HepG2 (cell line): ENCODE measurements around the gene CEP19. TPM values are rescaled to one million over a fixed set of nuclear protein-coding genes. Genes with fewer than 3 reads are reported as not detected.

Experiments
- AGO1 ChIP-seq: fragments of 200-400 bp; formaldehyde crosslinking; IDR thresholded peaks from 2 replicates; pipeline ENCODE4 v1.6.1; 2017; ENCODE audit warnings: mild to moderate bottlenecking, low read depth, low read length, moderate library complexity; ENCODE audit not compliant: poor library complexity, severe bottlenecking
- ARHGAP35 ChIP-seq: sonication (generic); formaldehyde crosslinking; IDR thresholded peaks from 2 replicates; pipeline ENCODE4 v1.9.0; 2022; ENCODE audit warnings: mild to moderate bottlenecking, inconsistent platforms, moderate library complexity, missing genetic modification reagents, borderline replicate concordance
- ATF7 ChIP-seq, 2 experiments: fragments of 450-650 bp in 1 of 2; sonication (generic) in 1 of 2; formaldehyde crosslinking in 1 of 2; IDR thresholded peaks; 2 replicates each; pipeline versions ENCODE4 v1.4.0 to v1.6.1; 2016 to 2020; ENCODE audit warnings: antibody characterized with exemption in 1 of 2, mild to moderate bottlenecking in 1 of 2, missing genetic modification reagents in 1 of 2
- BRD4 ChIP-seq: sonication (generic); formaldehyde crosslinking; IDR thresholded peaks from 2 replicates; pipeline ENCODE4 v1.4.0; 2020; ENCODE audit warnings: missing genetic modification reagents
- DNMT1 ChIP-seq: sonication (generic); formaldehyde crosslinking; IDR thresholded peaks from 2 replicates; pipeline ENCODE4 v1.5.1; 2020; ENCODE audit warnings: mild to moderate bottlenecking, missing genetic modification reagents
- FOSL2 ChIP-seq: sonication (generic); formaldehyde crosslinking; IDR thresholded peaks from 2 replicates; pipeline ENCODE4 v1.4.0; 2020; ENCODE audit warnings: missing genetic modification reagents
- JDP2 ChIP-seq: sonication (generic); formaldehyde crosslinking; IDR thresholded peaks from 2 replicates; pipeline ENCODE4 v1.8.1; 2022; ENCODE audit warnings: missing genetic modification reagents, borderline replicate concordance
- KLF9 ChIP-seq: IDR thresholded peaks from 2 replicates; pipeline ENCODE4 v1.6.1; 2016; ENCODE audit warnings: low read depth
- MZF1 ChIP-seq: sonication (generic); formaldehyde crosslinking; IDR thresholded peaks from 2 replicates; pipeline ENCODE4 v1.8.1; 2023; ENCODE audit warnings: mild to moderate bottlenecking, missing genetic modification reagents, borderline replicate concordance
- NFIB ChIP-seq: sonication (generic); formaldehyde crosslinking; IDR thresholded peaks from 2 replicates; pipeline ENCODE4 v1.9.0; 2021; ENCODE audit warnings: missing genetic modification reagents, mild to moderate bottlenecking, borderline replicate concordance
- NFKB2 ChIP-seq: sonication (generic); formaldehyde crosslinking; IDR thresholded peaks from 2 replicates; pipeline ENCODE4 v1.4.0; 2020; ENCODE audit warnings: missing genetic modification reagents, borderline replicate concordance
- RARG ChIP-seq: sonication (generic); formaldehyde crosslinking; IDR thresholded peaks from 2 replicates; pipeline ENCODE4 v1.4.0; 2020; ENCODE audit warnings: low read depth, mild to moderate bottlenecking, missing genetic modification reagents
- TARDBP ChIP-seq: sonication (generic); formaldehyde crosslinking; IDR thresholded peaks from 2 replicates; pipeline ENCODE4 v1.8.0; 2022; ENCODE audit warnings: mild to moderate bottlenecking, missing genetic modification reagents
- ZFP82 ChIP-seq: sonication (generic); formaldehyde crosslinking; IDR thresholded peaks from 2 replicates; pipeline ENCODE4 v1.5.1; 2020; ENCODE audit warnings: mild to moderate bottlenecking, missing genetic modification reagents, borderline replicate concordance
- ZNF350 ChIP-seq: sonication (generic); formaldehyde crosslinking; IDR thresholded peaks from 2 replicates; pipeline ENCODE4 v1.4.0; 2020; ENCODE audit warnings: mild to moderate bottlenecking, low read depth, missing genetic modification reagents, borderline replicate concordance
- ZNF382 ChIP-seq: sonication (generic); formaldehyde crosslinking; IDR thresholded peaks from 2 replicates; pipeline ENCODE4 v1.5.0; 2020; ENCODE audit warnings: missing genetic modification reagents, mild to moderate bottlenecking, borderline replicate concordance
- ZNF468 ChIP-seq: sonication (generic); formaldehyde crosslinking; IDR thresholded peaks from 2 replicates; pipeline ENCODE4 v1.8.0; 2022; ENCODE audit warnings: mild to moderate bottlenecking, moderate library complexity, missing genetic modification reagents
- ZNF644 ChIP-seq: IDR thresholded peaks from 2 replicates; pipeline ENCODE4 v1.6.1; 2016; ENCODE audit warnings: low read depth
- ZNF672 ChIP-seq: sonication (generic); formaldehyde crosslinking; IDR thresholded peaks from 2 replicates; pipeline ENCODE4 v1.8.1; 2022; ENCODE audit warnings: missing genetic modification reagents
- ZNF709 ChIP-seq: sonication (generic); formaldehyde crosslinking; IDR thresholded peaks from 2 replicates; pipeline ENCODE4 v1.5.0; 2020; ENCODE audit warnings: mild to moderate bottlenecking, missing genetic modification reagents
- ZNF781 ChIP-seq: sonication (generic); formaldehyde crosslinking; IDR thresholded peaks from 2 replicates; pipeline ENCODE4 v1.5.1; 2020; ENCODE audit warnings: borderline replicate concordance, mild to moderate bottlenecking, missing genetic modification reagents; ENCODE audit errors: not compliant biosample characterization
- polyA plus RNA-seq, 8 experiments: library from polyadenylated mRNA; depleted of rRNA in 3 of 8; stranded (reverse) in 7 of 8; unstranded in 1 of 8; fragments of >200 nt; fragmentation: Illumina TruSeq in 4 of 8; extraction: Trizol in 4 of 8; gene quantifications; 2 replicates each; pipeline versions ENCODE4 v1.2.1 to v1.2.3, GENCODE V29; 2011 to 2016; ENCODE audit warnings: low read depth in 4 of 8, missing spikeins in 1 of 8, mixed read lengths in 1 of 8; ENCODE audit not compliant: insufficient read depth in 1 of 8
- total RNA-seq, 5 experiments: library from RNA; depleted of rRNA; stranded (reverse); fragments of >200 nt; fragmentation: Illumina TruSeq; extraction: Trizol; gene quantifications; 2 replicates each; pipeline ENCODE4 v1.2.3, GENCODE V29; 2016; ENCODE audit warnings: low read depth in 1 of 5
- TF ChIP-seq, protein P1 (sequence below): sonication (generic); formaldehyde crosslinking; IDR thresholded peaks from 2 replicates; pipeline ENCODE4 v1.8.1; 2023; ENCODE audit warnings: mild to moderate bottlenecking, moderate library complexity, missing genetic modification reagents
- TF ChIP-seq, protein P2 (sequence below): sonication (generic); formaldehyde crosslinking; IDR thresholded peaks from 2 replicates; pipeline ENCODE4 v1.5.0; 2020; ENCODE audit warnings: mild to moderate bottlenecking, missing genetic modification reagents, moderate library complexity
- TF ChIP-seq, protein P3 (sequence below): sonication (generic); formaldehyde crosslinking; IDR thresholded peaks from 2 replicates; pipeline ENCODE4 v1.8.1; 2023; ENCODE audit warnings: missing genetic modification reagents, inconsistent platforms, borderline replicate concordance

CEP19 gene
- total and polyA plus RNA-seq, 2 of the 13 experiments (the other 11 are each of a cell fraction or from before 2014, with no cell fraction given), result 0.48 to 1.2 TPM

DNA sequence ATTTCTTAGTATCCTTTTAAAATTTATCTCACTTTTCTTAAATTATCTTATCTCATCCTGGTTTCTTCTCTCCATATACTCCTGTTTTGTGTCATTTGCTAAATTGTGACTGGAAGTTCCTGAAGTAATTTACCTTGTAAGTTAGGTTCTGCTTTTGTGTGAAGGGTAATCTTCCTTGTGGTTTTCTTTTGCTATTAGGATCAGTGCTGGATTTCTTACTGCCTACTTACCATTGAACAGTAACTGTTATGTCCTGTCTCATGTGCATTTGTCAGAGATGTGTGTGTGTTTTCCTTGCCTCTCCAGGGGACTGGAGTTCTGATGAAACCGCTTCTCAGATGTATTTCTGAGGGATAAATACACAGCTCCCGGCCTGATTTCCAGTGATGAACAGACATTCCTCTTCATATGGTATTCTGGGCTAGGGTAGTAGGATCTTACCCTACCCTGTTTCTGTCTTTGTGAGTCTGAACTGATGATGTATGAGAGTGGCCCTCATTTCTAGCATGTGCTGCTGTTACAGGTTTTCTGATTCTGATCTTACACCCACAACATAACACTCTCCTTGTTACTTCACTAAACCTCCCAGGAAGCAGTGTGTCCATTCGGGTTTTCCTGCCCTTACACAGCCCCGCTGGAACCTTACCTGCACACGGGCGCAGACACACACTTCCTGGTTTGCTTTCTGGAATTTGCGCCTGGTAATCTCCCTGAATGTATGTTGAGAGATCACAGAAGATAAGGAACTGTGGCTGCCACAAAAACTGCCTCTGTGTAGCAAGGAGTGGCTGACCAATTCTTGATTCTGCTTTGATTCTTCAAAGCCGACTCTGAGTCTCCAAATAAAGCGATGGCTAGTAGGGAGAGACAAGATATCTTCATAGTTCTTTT lies 42.3 kb upstream of the CEP19 start (continued):
- peak; percentile 19; the same call in 1 of the 2 replicates for TF ChIP-seq TARDBP
- TF ChIP-seq ZNF382, result no peak
- no peak for TF ChIP-seq DNMT1 (CRISPR knock-in tag)
- TF ChIP-seq FOSL2 (CRISPR knock-in tag), result peak; percentile 17; the same call in 1 of the 2 replicates
- no peak for TF ChIP-seq ZNF709 (CRISPR knock-in tag)
- TF ChIP-seq, protein P1, sequence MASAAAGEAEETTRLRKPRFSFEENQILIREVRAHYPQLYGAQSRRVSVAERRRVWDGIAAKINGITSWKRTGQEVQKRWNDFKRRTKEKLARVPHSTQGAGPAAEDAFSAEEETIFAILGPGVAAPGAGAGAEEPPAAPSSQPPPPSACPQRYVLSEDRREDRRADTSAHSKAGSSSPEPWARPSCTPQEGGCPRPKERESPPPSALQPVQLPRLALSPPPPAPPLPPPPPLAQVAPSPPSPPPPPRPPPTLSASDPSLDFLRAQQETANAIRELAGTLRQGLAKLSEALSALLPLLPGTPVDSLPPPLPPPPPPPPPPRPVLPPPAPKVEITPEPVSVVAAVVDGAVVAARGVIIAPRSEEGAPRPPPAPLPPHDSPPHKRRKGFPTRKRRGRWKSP (CRISPR knock-in tag), result peak; percentile 53; the same call in 1 of the 2 replicates
- TF ChIP-seq, protein P2, sequence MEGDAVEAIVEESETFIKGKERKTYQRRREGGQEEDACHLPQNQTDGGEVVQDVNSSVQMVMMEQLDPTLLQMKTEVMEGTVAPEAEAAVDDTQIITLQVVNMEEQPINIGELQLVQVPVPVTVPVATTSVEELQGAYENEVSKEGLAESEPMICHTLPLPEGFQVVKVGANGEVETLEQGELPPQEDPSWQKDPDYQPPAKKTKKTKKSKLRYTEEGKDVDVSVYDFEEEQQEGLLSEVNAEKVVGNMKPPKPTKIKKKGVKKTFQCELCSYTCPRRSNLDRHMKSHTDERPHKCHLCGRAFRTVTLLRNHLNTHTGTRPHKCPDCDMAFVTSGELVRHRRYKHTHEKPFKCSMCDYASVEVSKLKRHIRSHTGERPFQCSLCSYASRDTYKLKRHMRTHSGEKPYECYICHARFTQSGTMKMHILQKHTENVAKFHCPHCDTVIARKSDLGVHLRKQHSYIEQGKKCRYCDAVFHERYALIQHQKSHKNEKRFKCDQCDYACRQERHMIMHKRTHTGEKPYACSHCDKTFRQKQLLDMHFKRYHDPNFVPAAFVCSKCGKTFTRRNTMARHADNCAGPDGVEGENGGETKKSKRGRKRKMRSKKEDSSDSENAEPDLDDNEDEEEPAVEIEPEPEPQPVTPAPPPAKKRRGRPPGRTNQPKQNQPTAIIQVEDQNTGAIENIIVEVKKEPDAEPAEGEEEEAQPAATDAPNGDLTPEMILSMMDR (CRISPR knock-in tag), result no peak
- TF ChIP-seq RARG (CRISPR knock-in tag), result no peak
- TF ChIP-seq ATF7 (IDR thresholded peaks at IDR 0.05), result no peak
- no peak for TF ChIP-seq ATF7 (CRISPR knock-in tag; IDR thresholded peaks at IDR 0.05)
- no peak for TF ChIP-seq JDP2 (CRISPR knock-in tag)
- TF ChIP-seq ZNF644 (CRISPR knock-in tag), result no peak
- TF ChIP-seq MZF1 (CRISPR knock-in tag), result no peak
- TF ChIP-seq ZNF672 (CRISPR knock-in tag), result no peak
- TF ChIP-seq BRD4 (CRISPR knock-in tag), result no peak
- TF ChIP-seq ZNF468 (CRISPR knock-in tag), result no peak
- no peak for TF ChIP-seq ARHGAP35
- TF ChIP-seq NFIB (CRISPR knock-in tag), result no peak
- no peak for TF ChIP-seq AGO1
- TF ChIP-seq ZNF350, result no peak
- no peak for TF ChIP-seq KLF9
- TF ChIP-seq, protein P3, sequence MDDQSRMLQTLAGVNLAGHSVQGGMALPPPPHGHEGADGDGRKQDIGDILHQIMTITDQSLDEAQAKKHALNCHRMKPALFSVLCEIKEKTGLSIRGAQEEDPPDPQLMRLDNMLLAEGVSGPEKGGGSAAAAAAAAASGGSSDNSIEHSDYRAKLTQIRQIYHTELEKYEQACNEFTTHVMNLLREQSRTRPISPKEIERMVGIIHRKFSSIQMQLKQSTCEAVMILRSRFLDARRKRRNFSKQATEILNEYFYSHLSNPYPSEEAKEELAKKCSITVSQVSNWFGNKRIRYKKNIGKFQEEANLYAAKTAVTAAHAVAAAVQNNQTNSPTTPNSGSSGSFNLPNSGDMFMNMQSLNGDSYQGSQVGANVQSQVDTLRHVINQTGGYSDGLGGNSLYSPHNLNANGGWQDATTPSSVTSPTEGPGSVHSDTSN, result no peak
- TF ChIP-seq NFKB2 (CRISPR knock-in tag), result no peak
- TF ChIP-seq ZNF781 (CRISPR knock-in tag), result no peak
- TF ChIP-seq ZFP82 (CRISPR knock-in tag), result no peak
